ENCODE measurements around the gene NDRG2. TPM values are rescaled to one million over a fixed set of nuclear protein-coding genes. Genes with fewer than 3 reads are reported as not detected.

Gene NDRG2
- total RNA-seq, 1 donor from 2014 or later, result 33.1 TPM

GRCh38 chr14:21060614-21061346, 35.9 kb upstream of the NDRG2 start:
- Mint-ChIP-seq H3K9me3 (ENCODE audit: unreplicated experiment) (no peaks in the 10 kb centered on the region), H3K4me1 (ENCODE audit: low read depth, unreplicated experiment) (no peaks in the 10 kb centered on the region), H3K36me3 (ENCODE audit: unreplicated experiment) (no peaks in the 10 kb centered on the region), H3K27me3 (ENCODE audit: unreplicated experiment) (no peaks in the 10 kb centered on the region), H3K27ac (ENCODE audit: unreplicated experiment) (no peak overlapping the region), H3K4me3 (ENCODE audit: unreplicated experiment) (no peak overlapping the region)
- no peak for DNase-seq
- no peak for TF ChIP-seq CTCF (IDR thresholded peaks at IDR 0.05; ENCODE audit: partially characterized antibody, unreplicated experiment)

GRCh38 chr14:21059842-21060613, 35.2 kb upstream of the NDRG2 start:
- no peak for TF ChIP-seq CTCF (IDR thresholded peaks at IDR 0.05; ENCODE audit: partially characterized antibody, unreplicated experiment)
- no peaks in the 10 kb centered on the region for H3K36me3 Mint-ChIP-seq (ENCODE audit: unreplicated experiment)
- no peak overlapping the region for H3K27ac Mint-ChIP-seq (ENCODE audit: unreplicated experiment)
- H3K9me3 Mint-ChIP-seq (ENCODE audit: unreplicated experiment), result no peaks in the 10 kb centered on the region
- no peak for DNase-seq
- H3K4me1 Mint-ChIP-seq (ENCODE audit: low read depth, unreplicated experiment), result no peaks in the 10 kb centered on the region
- H3K4me3 Mint-ChIP-seq (ENCODE audit: unreplicated experiment), result no peak overlapping the region
- H3K27me3 Mint-ChIP-seq (ENCODE audit: unreplicated experiment), result no peaks in the 10 kb centered on the region

GRCh38 chr14:21058903-21059302, 34.0 kb upstream of the NDRG2 start:
- DNase-seq, result no peak
- no peak overlapping the region for H3K27ac Mint-ChIP-seq (ENCODE audit: unreplicated experiment)
- no peaks in the 10 kb centered on the region for H3K9me3 Mint-ChIP-seq (ENCODE audit: unreplicated experiment)
- no peaks in the 10 kb centered on the region for H3K36me3 Mint-ChIP-seq (ENCODE audit: unreplicated experiment)
- no peaks in the 10 kb centered on the region for H3K27me3 Mint-ChIP-seq (ENCODE audit: unreplicated experiment)
- no peak for TF ChIP-seq CTCF (IDR thresholded peaks at IDR 0.05; ENCODE audit: partially characterized antibody, unreplicated experiment)
- no peaks in the 10 kb centered on the region for H3K4me1 Mint-ChIP-seq (ENCODE audit: low read depth, unreplicated experiment)
- no peak overlapping the region for H3K4me3 Mint-ChIP-seq (ENCODE audit: unreplicated experiment)

- no peaks in the 10 kb centered on the region for H3K27me3 Mint-ChIP-seq (ENCODE audit: unreplicated experiment)
- no peaks in the 10 kb centered on the region for H3K9me3 Mint-ChIP-seq (ENCODE audit: unreplicated experiment)
- H3K4me1 Mint-ChIP-seq (ENCODE audit: low read depth, unreplicated experiment), result no peaks in the 10 kb centered on the region
- no peak within 1 kb of the TSS for H3K4me3 Mint-ChIP-seq (ENCODE audit: unreplicated experiment)
- no peaks in the 10 kb centered on the region for H3K36me3 Mint-ChIP-seq (ENCODE audit: unreplicated experiment)
- H3K27ac Mint-ChIP-seq (ENCODE audit: unreplicated experiment), result no peak within 1 kb of the TSS
- no peak for TF ChIP-seq CTCF (IDR thresholded peaks at IDR 0.05; ENCODE audit: partially characterized antibody, unreplicated experiment)
- DNase-seq, result no peak
Observed at GRCh38 chr14:21057803-21058675, 33.2 kb upstream of the NDRG2 start, which contains the start of gene RNASE8. TSS of gene RNASE8 (plus strand) at chr14:21057822. CDS start at chr14:21057893, 71 bp downstream.

Data from glutamatergic neuron (in vitro differentiated cells).